Smooth muscle cell (in vitro differentiated cells): ENCODE data around the gene ARL5C. TPM values are rescaled to one million over a fixed set of nuclear protein-coding genes. Genes with fewer than 3 reads are reported as not detected.
A peak's percentile ranks its signal among the peaks of the same experiment; 100 is the strongest.

Experiments
- DNase-seq: peaks from one replicate; lab custom pipeline; 2025; ENCODE audit not compliant: unreplicated experiment; lab: John Stamatoyannopoulos, UW
- H2AFZ ChIP-seq: fragments of 200-600 bp; sonication (generic); 2 replicates; pipeline ENCODE4 v1.6.0; 2016; ENCODE audit warnings: antibody characterized with exemption, low read depth, mild to moderate bottlenecking
- H3F3A ChIP-seq: fragments of 200-600 bp; sonication (generic); 2 replicates; pipeline ENCODE4 v1.6.0; 2017; ENCODE audit warnings: antibody characterized with exemption, low read depth
- H3K27ac ChIP-seq: fragments of 200-600 bp; sonication (generic); 2 replicates; pipeline ENCODE4 v1.5.1; 2016; ENCODE audit warnings: low read depth, mild to moderate bottlenecking
- H3K27me3 ChIP-seq: fragments of 200-600 bp; sonication (generic); 2 replicates; pipeline ENCODE4 v1.6.1; 2016; ENCODE audit warnings: low read depth, mild to moderate bottlenecking
- H3K36me3 ChIP-seq: fragments of 200-600 bp; sonication (generic); 2 replicates; pipeline ENCODE4 v1.5.1; 2016; ENCODE audit warnings: low read depth
- H3K4me1 ChIP-seq: fragments of 200-600 bp; sonication (generic); 2 replicates; pipeline ENCODE4 v1.5.1; 2016; ENCODE audit warnings: low read depth
- H3K4me2 ChIP-seq: fragments of 200-600 bp; sonication (generic); 2 replicates; pipeline ENCODE4 v1.6.0; 2016; ENCODE audit warnings: mild to moderate bottlenecking
- H3K4me3 ChIP-seq: fragments of 200-600 bp; sonication (generic); 2 replicates; pipeline ENCODE4 v1.5.1; 2016; ENCODE audit warnings: mild to moderate bottlenecking
- H3K79me2 ChIP-seq: fragments of 200-600 bp; sonication (generic); 2 replicates; pipeline ENCODE4 v1.6.0; 2016; ENCODE audit warnings: low read depth, mild to moderate bottlenecking
- H3K9ac ChIP-seq: fragments of 200-600 bp; sonication (generic); 2 replicates; pipeline ENCODE4 v1.6.0; 2016; ENCODE audit warnings: low read depth
- H3K9me3 ChIP-seq: fragments of 200-600 bp; sonication (generic); replicated peaks from 2 replicates; pipeline ENCODE4 v1.5.1; 2016; ENCODE audit warnings: low read depth
- H4K20me1 ChIP-seq: fragments of 200-600 bp; sonication (generic); 2 replicates; pipeline ENCODE4 v1.6.0; 2016; ENCODE audit warnings: low read depth
- CTCF ChIP-seq: fragments of 200-600 bp; sonication (generic); IDR thresholded peaks from 2 replicates; pipeline ENCODE4 v1.5.1; 2017; ENCODE audit warnings: borderline replicate concordance, mild to moderate bottlenecking, antibody characterized with exemption; ENCODE audit not compliant: insufficient read depth, poor library complexity, severe bottlenecking
- WGBS: methylation state at CpG from one replicate; pipeline ENCODE4 v1.1.7; 2016; ENCODE audit warnings: low lambda C conversion rate; 5-methylcytosine and 5-hydroxymethylcytosine counted together
- polyA plus RNA-seq: library from polyadenylated mRNA; unstranded; fragments of >200 nt; fragmentation: Nextera tagmentation; extraction: Ambion mirVana; gene quantifications from 2 replicates; pipeline ENCODE4 v1.2.1, GENCODE V29; 2016
- total RNA-seq: library from RNA; depleted of rRNA; stranded (reverse); fragments of >200 nt; gene quantifications from 2 replicates; pipeline ENCODE4 v1.2.3, GENCODE V29; 2014

Gene ARL5C
- total and polyA plus RNA-seq, 2 experiments from 2014 or later: not detected

GRCh38 chr17:39164675-39165143 lies 1.3 kb downstream of the ARL5C start:
- H3K27me3 ChIP-seq: peaks cover 19% of the 10 kb centered on the region
- no peaks in the 10 kb centered on the region for H4K20me1 ChIP-seq
- under 1% methylated on average over 15 of the region's 15 CpGs for WGBS
- peak overlapping the region; percentile 97 for H3K4me2 ChIP-seq
- H2AFZ ChIP-seq: peak overlapping the region; percentile 89
- H3K4me3 ChIP-seq: peak overlapping the region; percentile 67
- TF ChIP-seq CTCF: peak; percentile 75
- H3K27ac ChIP-seq: no peak overlapping the region
- DNase-seq: peak; percentile 26
- H3K9ac ChIP-seq: peak overlapping the region; percentile 43
- no peaks in the 10 kb centered on the region for H3K36me3 ChIP-seq
- no peaks in the 10 kb centered on the region for H3K9me3 ChIP-seq
- peaks cover 4% of the 10 kb centered on the region for H3K4me1 ChIP-seq
- H3F3A ChIP-seq: peaks cover 7% of the 10 kb centered on the region
- no peaks in the 10 kb centered on the region for H3K79me2 ChIP-seq

GRCh38 chr17:39161962-39162361 lies 4.0 kb downstream of the ARL5C start:
- no peaks in the 10 kb centered on the region for H3K79me2 ChIP-seq
- no peak for TF ChIP-seq CTCF
- 92% methylated on average over 2 of the region's 2 CpGs for WGBS
- H4K20me1 ChIP-seq: no peaks in the 10 kb centered on the region
- H3K4me3 ChIP-seq: no peak overlapping the region
- H2AFZ ChIP-seq: no peak overlapping the region
- H3K4me1 ChIP-seq: peaks cover 4% of the 10 kb centered on the region
- peaks cover 19% of the 10 kb centered on the region for H3K27me3 ChIP-seq
- H3K36me3 ChIP-seq: no peaks in the 10 kb centered on the region
- H3F3A ChIP-seq: peaks cover 4% of the 10 kb centered on the region
- no peak overlapping the region for H3K4me2 ChIP-seq
- no peak for DNase-seq
- H3K9ac ChIP-seq: no peak overlapping the region
- H3K27ac ChIP-seq: no peak overlapping the region
- H3K9me3 ChIP-seq: no peaks in the 10 kb centered on the region

GRCh38 chr17:39158623-39159022 lies 7.3 kb downstream of the ARL5C start:
- no peaks in the 10 kb centered on the region for H3F3A ChIP-seq
- TF ChIP-seq CTCF: no peak

DNA sequence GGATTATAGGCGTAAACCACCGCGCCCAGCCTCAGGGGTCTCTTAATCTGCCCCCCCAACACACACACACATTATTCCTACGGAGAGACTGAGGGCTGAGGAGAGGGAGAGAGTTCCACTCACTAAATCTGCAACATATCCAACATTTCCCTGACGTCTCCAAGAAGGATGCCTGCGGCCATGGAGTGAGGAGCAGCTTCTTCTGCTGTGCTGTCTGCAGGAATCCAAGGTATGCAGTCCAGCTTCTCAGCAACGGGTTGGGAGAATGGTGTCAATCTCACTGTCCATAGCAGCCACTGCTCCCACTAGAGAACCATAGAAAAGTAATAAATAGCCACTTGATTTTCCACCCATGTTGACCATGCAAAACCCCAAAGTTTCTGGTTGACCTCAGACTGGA lies 9.5 kb downstream of the ARL5C start:
- no peak overlapping the region for H3K27ac ChIP-seq
- 67% methylated on average over 7 of the region's 7 CpGs for WGBS
- H3K9ac ChIP-seq: no peak overlapping the region

More at GRCh38 chr17:39158623-39159022, 7.3 kb downstream of the ARL5C start:
- no peak overlapping the region for H3K27ac ChIP-seq
- WGBS: 68% methylated on average over 2 of the region's 2 CpGs
- no peaks in the 10 kb centered on the region for H3K79me2 ChIP-seq
- H3K36me3 ChIP-seq: no peaks in the 10 kb centered on the region
- no peak overlapping the region for H3K4me3 ChIP-seq
- H3K4me1 ChIP-seq: no peaks in the 10 kb centered on the region
- no peak overlapping the region for H2AFZ ChIP-seq
- DNase-seq: no peak
- no peak overlapping the region for H3K9ac ChIP-seq
- no peaks in the 10 kb centered on the region for H4K20me1 ChIP-seq
- H3K27me3 ChIP-seq: no peaks in the 10 kb centered on the region
- H3K9me3 ChIP-seq: no peaks in the 10 kb centered on the region
- H3K4me2 ChIP-seq: no peak overlapping the region

More for the DNA sequence above, 9.5 kb downstream of the ARL5C start:
- no peak for DNase-seq
- Histone ChIP-seq H3K9me3 (no peaks in the 10 kb centered on the region), H3F3A (no peaks in the 10 kb centered on the region), H3K79me2 (no peaks in the 10 kb centered on the region), H3K27me3 (no peaks in the 10 kb centered on the region), H2AFZ (no peak overlapping the region), H3K4me3 (no peak overlapping the region), H3K36me3 (no peaks in the 10 kb centered on the region), H3K4me2 (no peak overlapping the region), H4K20me1 (no peaks in the 10 kb centered on the region), H3K4me1 (peaks cover 6% of the 10 kb centered on the region)
- TF ChIP-seq CTCF: no peak
